Measurements from ENCODE around the gene INCENP. TPM values are rescaled to one million over a fixed set of nuclear protein-coding genes. Genes with fewer than 3 reads are reported as not detected.

The INCENP gene
- total and polyA plus RNA-seq, 2 of the 13 experiments (the other 11 are each of a cell fraction or from before 2014, with no cell fraction given), result 14.1 to 37.3 TPM

DNA sequence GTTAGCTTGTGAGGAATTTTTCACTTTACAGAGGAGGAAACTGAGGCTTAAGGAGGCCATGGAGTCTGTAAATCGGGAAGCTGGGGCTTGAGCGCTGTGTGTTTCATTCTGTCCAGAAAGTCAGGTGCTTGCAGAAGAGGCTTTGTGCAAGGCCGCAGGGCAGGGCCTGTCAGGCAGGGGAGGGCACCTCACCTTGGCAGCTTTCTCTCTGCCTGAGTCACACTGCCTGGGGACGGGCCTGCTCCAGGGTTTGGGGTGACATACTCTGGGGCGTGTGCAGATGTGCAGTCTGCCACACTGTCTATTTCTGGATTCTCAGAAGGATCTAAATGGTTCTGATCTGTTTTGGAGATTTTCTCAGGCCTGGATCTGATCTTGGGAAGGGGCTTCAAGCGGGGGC, 8.4 kb downstream of the INCENP start:
- Histone ChIP-seq H3K9ac (ENCODE audit: insufficient read depth, low read depth, low read length) (no peak overlapping the region), H3K79me2 (ENCODE audit: insufficient read depth, low read length) (peaks cover 47% of the 10 kb centered on the region), H2AFZ (ENCODE audit: low read length) (no peak overlapping the region), H4K20me1 (ENCODE audit: insufficient read depth, low read length) (0 out of 2 replicates have a peak, but pooled peaks cover 2% of the 10 kb centered on the region), H3K36me3 (replicated peaks in 1 of 2; ENCODE audit: control insufficient read depth in 1 of 2, insufficient read depth in 2 of 2, low read length in 2 of 2) (peaks cover 22 to 65% of the 10 kb centered on the region in 2 experiments; a peak in 4 of 5 replicates), H3K4me2 (ENCODE audit: low read depth, low read length) (no peak overlapping the region), H3K27me3 (ENCODE audit: control insufficient read depth in 1 of 2, insufficient read depth in 2 of 2, low read length in 2 of 2) (no peaks in the 10 kb centered on the region), H3K27ac (ENCODE audit: extremely low read length, insufficient read depth, low read length) (no peak overlapping the region), H3K9me3 (ENCODE audit: low read length) (no peaks in the 10 kb centered on the region), H3K4me3 (replicated peaks in 1 of 3; ENCODE audit: insufficient read depth in 1 of 3, low read depth in 2 of 3, low read length in 3 of 3) (no peak overlapping the region), H3K4me1 (ENCODE audit: insufficient read depth, low read length) (no peaks in the 10 kb centered on the region)
- CTCF ChIA-PET (ENCODE audit: low intra/inter-chr PET ratio, low total read pairs), result no interaction called here
- POLR2A ChIA-PET, result no interaction called here
- intact Hi-C loops (cut with micrococcal nuclease; ENCODE audit: unreplicated experiment) (no loop called here), in situ Hi-C loops (cut with HindIII; ENCODE audit: extremely low pct_ligation_motif_present, low pct_unique_long_range_greater_than_20kb) (no loop called here)
- no TSS peak for BruUV-seq (replicated peaks)
- FAIRE-seq (no peak), ATAC-seq (no peak), DNase-seq (ENCODE audit: low spot score) (no peak)
- 91% methylated on average over 5 of the region's 6 CpGs for WGBS (ENCODE audit: low lambda C conversion rate)
- TF ChIP-seq PHF21A (CRISPR knock-in tag; IDR thresholded peaks at IDR 0.05) (no peak), ZNF629 (CRISPR knock-in tag; conservative IDR thresholded peaks at IDR 0.05) (no peak), TRIM24 (CRISPR knock-in tag; IDR thresholded peaks at IDR 0.05) (no peak), TEAD2 (CRISPR knock-in tag; IDR thresholded peaks at IDR 0.05) (no peak), ATAD3A (CRISPR knock-in tag; IDR thresholded peaks at IDR 0.05) (no peak)
- TF ChIP-seq, protein P1, sequence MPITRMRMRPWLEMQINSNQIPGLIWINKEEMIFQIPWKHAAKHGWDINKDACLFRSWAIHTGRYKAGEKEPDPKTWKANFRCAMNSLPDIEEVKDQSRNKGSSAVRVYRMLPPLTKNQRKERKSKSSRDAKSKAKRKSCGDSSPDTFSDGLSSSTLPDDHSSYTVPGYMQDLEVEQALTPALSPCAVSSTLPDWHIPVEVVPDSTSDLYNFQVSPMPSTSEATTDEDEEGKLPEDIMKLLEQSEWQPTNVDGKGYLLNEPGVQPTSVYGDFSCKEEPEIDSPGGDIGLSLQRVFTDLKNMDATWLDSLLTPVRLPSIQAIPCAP (CRISPR knock-in tag; IDR thresholded peaks at IDR 0.05; ENCODE audit: low read depth), result no peak

DNA sequence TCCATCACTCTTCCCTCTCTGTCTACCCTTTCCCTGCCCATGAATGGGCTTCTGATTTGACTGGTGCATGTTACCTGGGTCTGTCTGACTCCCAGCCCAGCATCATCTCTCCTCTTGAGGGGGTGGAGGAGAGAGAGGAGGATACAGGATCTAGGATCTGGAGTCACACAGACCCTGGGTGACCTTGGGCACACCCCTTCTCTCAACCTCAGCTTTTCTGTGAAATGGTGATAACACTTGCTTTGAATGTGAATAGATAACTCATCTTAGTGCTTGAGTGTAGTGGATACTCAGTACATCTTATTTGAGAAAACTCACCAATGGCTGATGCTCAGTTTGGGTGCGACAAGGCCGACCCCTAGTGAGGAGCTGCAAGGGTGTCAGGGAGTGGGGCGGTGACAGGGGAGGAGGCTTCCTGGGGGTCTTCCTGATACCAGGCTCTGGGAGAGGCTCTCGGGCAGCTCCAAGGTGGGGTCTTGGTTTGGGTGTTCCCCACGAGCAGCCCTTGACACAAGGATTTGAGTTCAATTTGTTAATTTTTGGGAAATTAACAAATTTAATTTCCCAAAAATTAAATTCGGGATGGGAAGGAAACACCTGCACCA, 9.0 kb downstream of the INCENP start:
- POLR2A ChIA-PET, result no interaction called here
- CTCF ChIA-PET (ENCODE audit: low intra/inter-chr PET ratio, low total read pairs), result no interaction called here
- Histone ChIP-seq H3K27me3 (ENCODE audit: control insufficient read depth in 1 of 2, insufficient read depth in 2 of 2, low read length in 2 of 2) (no peaks in the 10 kb centered on the region), H3K9me3 (ENCODE audit: low read length) (no peaks in the 10 kb centered on the region), H4K20me1 (ENCODE audit: insufficient read depth, low read length) (peaks cover 4% of the 10 kb centered on the region; the same call in 1 of the 2 replicates), H3K4me3 (replicated peaks in 1 of 3; ENCODE audit: insufficient read depth in 1 of 3, low read depth in 2 of 3, low read length in 3 of 3) (no peak overlapping the region), H3K4me2 (ENCODE audit: low read depth, low read length) (no peak overlapping the region), H3K79me2 (ENCODE audit: insufficient read depth, low read length) (peaks cover 41% of the 10 kb centered on the region), H3K4me1 (ENCODE audit: insufficient read depth, low read length) (no peaks in the 10 kb centered on the region), H3K36me3 (replicated peaks in 1 of 2; ENCODE audit: control insufficient read depth in 1 of 2, insufficient read depth in 2 of 2, low read length in 2 of 2) (peaks cover 25 to 67% of the 10 kb centered on the region in 2 experiments; a peak in 4 of 5 replicates), H3K27ac (ENCODE audit: extremely low read length, insufficient read depth, low read length) (no peak overlapping the region), H2AFZ (ENCODE audit: low read length) (no peak overlapping the region), H3K9ac (ENCODE audit: insufficient read depth, low read depth, low read length) (no peak overlapping the region)
- intact Hi-C loops (cut with micrococcal nuclease; ENCODE audit: unreplicated experiment) (no loop called here), in situ Hi-C loops (cut with HindIII; ENCODE audit: extremely low pct_ligation_motif_present, low pct_unique_long_range_greater_than_20kb) (no loop called here)
- no peak for DNase-seq (ENCODE audit: low spot score)
- FAIRE-seq, result no peak
- no TSS peak for BruUV-seq (replicated peaks)
- WGBS (ENCODE audit: low lambda C conversion rate), result 97% methylated on average over 6 of the region's 6 CpGs
- no peak for ATAC-seq
- TF ChIP-seq ZNF747 (CRISPR knock-in tag; IDR thresholded peaks at IDR 0.05; ENCODE audit: borderline replicate concordance) (no peak), CBX1 (IDR thresholded peaks at IDR 0.05; ENCODE audit: low read depth) (no peak), JUN (CRISPR knock-in tag; IDR thresholded peaks at IDR 0.05) (no peak), ZFY (CRISPR knock-in tag; IDR thresholded peaks at IDR 0.05) (no peak), NBN (conservative IDR thresholded peaks at IDR 0.05) (no peak), NFYC (CRISPR knock-in tag; IDR thresholded peaks at IDR 0.05) (no peak), MEIS2 (CRISPR knock-in tag; IDR thresholded peaks at IDR 0.05) (no peak)
- TF ChIP-seq, protein P2, sequence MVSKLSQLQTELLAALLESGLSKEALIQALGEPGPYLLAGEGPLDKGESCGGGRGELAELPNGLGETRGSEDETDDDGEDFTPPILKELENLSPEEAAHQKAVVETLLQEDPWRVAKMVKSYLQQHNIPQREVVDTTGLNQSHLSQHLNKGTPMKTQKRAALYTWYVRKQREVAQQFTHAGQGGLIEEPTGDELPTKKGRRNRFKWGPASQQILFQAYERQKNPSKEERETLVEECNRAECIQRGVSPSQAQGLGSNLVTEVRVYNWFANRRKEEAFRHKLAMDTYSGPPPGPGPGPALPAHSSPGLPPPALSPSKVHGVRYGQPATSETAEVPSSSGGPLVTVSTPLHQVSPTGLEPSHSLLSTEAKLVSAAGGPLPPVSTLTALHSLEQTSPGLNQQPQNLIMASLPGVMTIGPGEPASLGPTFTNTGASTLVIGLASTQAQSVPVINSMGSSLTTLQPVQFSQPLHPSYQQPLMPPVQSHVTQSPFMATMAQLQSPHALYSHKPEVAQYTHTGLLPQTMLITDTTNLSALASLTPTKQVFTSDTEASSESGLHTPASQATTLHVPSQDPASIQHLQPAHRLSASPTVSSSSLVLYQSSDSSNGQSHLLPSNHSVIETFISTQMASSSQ (IDR thresholded peaks at IDR 0.05; ENCODE audit: low read depth), result no peak
- TF ChIP-seq, protein P2 (CRISPR knock-in tag; IDR thresholded peaks at IDR 0.05; ENCODE audit: borderline replicate concordance), result no peak
- TF ChIP-seq, protein P3, sequence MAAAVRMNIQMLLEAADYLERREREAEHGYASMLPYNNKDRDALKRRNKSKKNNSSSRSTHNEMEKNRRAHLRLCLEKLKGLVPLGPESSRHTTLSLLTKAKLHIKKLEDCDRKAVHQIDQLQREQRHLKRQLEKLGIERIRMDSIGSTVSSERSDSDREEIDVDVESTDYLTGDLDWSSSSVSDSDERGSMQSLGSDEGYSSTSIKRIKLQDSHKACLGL (CRISPR knock-in tag; IDR thresholded peaks at IDR 0.05), result no peak

All from HepG2 (cell line).